Adrenal gland (tissue), 12 donors: Measurements from ENCODE around the gene TICAM2. TPM values are rescaled to one million over a fixed set of nuclear protein-coding genes. Genes with fewer than 3 reads are reported as not detected.

ENCODE experiments used
- DNase-seq, 7 donors: peaks; one replicate each; pipeline ENCODE4 v3.0.0-alpha.2; 2019 to 2020
- H3K27ac ChIP-seq, 5 donors: fragments of 200-600 bp; sonication (generic) in 4 of 5; 1 replicate in 3 of 5; 2 replicates in 2 of 5; pipeline versions ENCODE4 v1.5.1 to v1.8.0; 2016 to 2020; ENCODE audit warnings: mild to moderate bottlenecking in 1 of 5
- H3K27me3 ChIP-seq: fragments of 200-600 bp; 2 replicates; pipeline ENCODE4 v1.8.0; 2021
- H3K36me3 ChIP-seq, 2 donors: fragments of 200-600 bp; replicated peaks in 1 of 2; 1 replicate in 1 of 2; 2 replicates in 1 of 2; pipeline versions ENCODE4 v1.5.1 to v1.8.0; 2018 to 2022
- H3K4me1 ChIP-seq, 2 donors: fragments of 200-600 bp; replicated peaks in 1 of 2; 1 replicate in 1 of 2; 2 replicates in 1 of 2; pipeline versions ENCODE4 v1.5.1 to v1.8.0; 2018 to 2021
- H3K4me3 ChIP-seq, 4 donors: fragments of 200-600 bp; sonication (generic) in 3 of 4; one replicate each; pipeline ENCODE4 v1.5.1; 2016 to 2018
- H3K9me3 ChIP-seq, 3 donors: fragments of 200-600 bp; sonication (generic) in 1 of 3; replicated peaks in 1 of 3; 1 replicate in 2 of 3; 2 replicates in 1 of 3; pipeline versions ENCODE4 v1.5.1 to v1.8.0; 2016 to 2021
- CTCF ChIP-seq, 6 experiments: fragments of 450-650 bp in 4 of 6; fragments of 200-600 bp in 2 of 6; sonication (generic) in 1 of 6; IDR thresholded peaks; 1 replicate in 5 of 6; 2 replicates in 1 of 6; pipeline versions ENCODE4 v1.5.1 to v1.8.0; 2016 to 2021; ENCODE audit warnings: antibody characterized with exemption in 6 of 6, mild to moderate bottlenecking in 2 of 6, moderate library complexity in 1 of 6
- POLR2A ChIP-seq, 2 donors: fragments of 450-650 bp; IDR thresholded peaks; one replicate each; pipeline ENCODE4 v1.6.1; 2017; ENCODE audit warnings: antibody characterized with exemption in 2 of 2, mild to moderate bottlenecking in 2 of 2, moderate library complexity in 1 of 2
- WGBS, 4 donors: extraction: QIAGEN DNeasy Blood & Tissue Kit in 2 of 4; methylation state at CpG; one replicate each; pipeline versions ENCODE4 v1.1.5 to v1.1.7; 2013 to 2017; 5-methylcytosine and 5-hydroxymethylcytosine counted together
- intact Hi-C, 2 donors: fragments of 100-400 bp; cut with DNase I; formaldehyde crosslinking; loops; one replicate each; pipeline versions ENCODE4 v1.14.1 to v1.15.0; 2022 to 2023
- polyA plus RNA-seq, 3 donors: library from polyadenylated mRNA; stranded (reverse); fragments of 200-250 nt in 2 of 3; fragments of 350-450 nt in 1 of 3; fragmentation: Illumina TruSeq in 1 of 3; extraction: RNeasy Lipid Tissue Mini Kit (QIAGEN cat#74804) in 1 of 3; gene quantifications; one replicate each; pipeline ENCODE4 v1.2.3, GENCODE V29; 2013 to 2014
- total RNA-seq, 9 donors: library from RNA; depleted of rRNA in 4 of 9; stranded (reverse); fragments of >200 nt in 4 of 9; fragments of 120-200 nt in 1 of 9; fragmentation: NEBNext Ultra II Directional in 1 of 9; extraction: Animal tissue kit (Norgen Biotek cat#: 25700) in 1 of 9; gene quantifications; one replicate each; pipeline versions ENCODE4 v1.1.0 to v1.2.4, GENCODE V29; 2013 to 2023
- donor health status: healthy with polysubstance abuse.
- donor health status: Bipolar disorder and iron deficiency.
- donor health status: DM: yes; HTN: yes; CAD: no.
- donor health status: DM: no; HTN: no; CAD: no.
- donor health status: DM: no; HTN: no; CAD: no.
- donor health status: DM: yes; HTN: yes; CAD: no.

Gene TICAM2
- total and polyA plus RNA-seq, 12 donors = 1.8 to 9.3 (median 3.5) TPM

DNA sequence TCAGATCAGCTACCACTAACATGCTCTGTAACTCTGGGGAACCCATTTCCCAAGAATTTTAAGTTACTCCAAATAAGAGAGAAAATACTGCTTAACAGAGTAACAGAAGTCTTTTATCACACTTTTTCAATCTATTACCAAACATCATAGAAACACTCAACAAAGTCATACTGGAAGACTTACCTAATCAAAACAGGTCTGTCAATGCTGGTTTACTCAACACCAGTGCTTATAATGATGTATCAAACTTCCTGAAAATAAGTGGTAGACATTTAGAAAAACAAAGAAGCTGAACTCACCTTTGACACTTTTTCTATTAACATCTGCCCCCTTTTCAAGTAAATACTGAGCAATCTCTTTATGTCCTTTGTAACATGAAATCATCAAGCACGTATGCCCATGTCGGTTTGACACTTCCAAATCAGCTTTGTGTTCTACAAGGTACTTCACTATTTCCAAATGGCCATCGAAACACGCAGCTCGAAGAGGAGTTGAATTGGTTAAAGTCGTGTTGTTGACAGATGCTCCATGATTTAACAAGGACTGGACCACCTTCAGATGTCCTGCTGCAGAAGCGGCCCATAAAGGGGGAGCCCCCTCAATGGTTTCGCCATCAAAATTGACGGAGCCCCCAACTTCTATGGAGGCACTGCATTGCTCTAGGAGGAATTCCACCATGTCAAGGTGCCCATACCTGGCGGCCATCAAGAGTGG lies 59.5 kb downstream of the TICAM2 start:
- WGBS, 4 donors = 57 to 61% (median 59%) methylated on average over 10 of the region's 10 CpGs
- intact Hi-C loops = no loop called here

GRCh38 chr5:115542086-115542485 lies 60.2 kb downstream of the TICAM2 start:
- Histone ChIP-seq H3K36me3 (peaks cover 0 to 14% of the 10 kb centered on the region in 2 donors), H3K27me3 (no peaks in the 10 kb centered on the region), H3K4me3 (peak overlapping the region in 2 of 4 donors; percentile 6 to 66), H3K27ac (peak overlapping the region in 1 of 5 donors; percentile 99), H3K4me1 (peaks cover 18 to 62% of the 10 kb centered on the region in 2 donors), H3K9me3 (peaks cover 0 to 14% (median 0%) of the 10 kb centered on the region in 3 donors)
- intact Hi-C loops = no loop called here
- DNase-seq = no peak
- no peak for TF ChIP-seq POLR2A (IDR thresholded peaks at IDR 0.05)
- no peak for TF ChIP-seq CTCF (IDR thresholded peaks at IDR 0.05)
- WGBS, 4 donors = 12 to 23% (median 18%) methylated on average over 2 of the region's 2 CpGs

More for the DNA sequence above, 59.5 kb downstream of the TICAM2 start:
- Histone ChIP-seq H3K27ac (peak overlapping the region in 4 of 5 donors; percentile 11 to 99 (median 96)), H3K9me3 (peaks cover 0 to 14% (median 0%) of the 10 kb centered on the region in 3 donors), H3K36me3 (peaks cover 0 to 14% of the 10 kb centered on the region in 2 donors), H3K27me3 (no peaks in the 10 kb centered on the region), H3K4me1 (peaks cover 18 to 55% of the 10 kb centered on the region in 2 donors), H3K4me3 (peak overlapping the region in 3 of 4 donors; percentile 2 to 79 (median 66))
- DNase-seq = peak in 2 of 7 donors; percentile 23 to 58
- no peak for TF ChIP-seq CTCF (IDR thresholded peaks at IDR 0.05)
- no peak for TF ChIP-seq POLR2A (IDR thresholded peaks at IDR 0.05)

- DNase-seq = no peak
- TF ChIP-seq CTCF (IDR thresholded peaks at IDR 0.05) (no peak), POLR2A (IDR thresholded peaks at IDR 0.05) (no peak)
- WGBS, 4 donors = 31 to 42% (median 36%) methylated on average over 2 of the region's 2 CpGs
- Histone ChIP-seq H3K9me3 (peaks cover 0 to 14% (median 0%) of the 10 kb centered on the region in 3 donors), H3K27me3 (no peaks in the 10 kb centered on the region), H3K4me3 (peak overlapping the region in 2 of 4 donors; percentile 6 to 66), H3K27ac (peak overlapping the region in 1 of 5 donors; percentile 99), H3K36me3 (peaks cover 0 to 14% of the 10 kb centered on the region in 2 donors), H3K4me1 (peaks cover 18 to 67% of the 10 kb centered on the region in 2 donors)
- intact Hi-C loops = no loop called here
Measured at GRCh38 chr5:115541611-115542010, 60.7 kb downstream of the TICAM2 start.

- H3K4me3 ChIP-seq = no peak overlapping the region
- peaks cover 3 to 67% of the 10 kb centered on the region in 2 donors for H3K4me1 ChIP-seq
- WGBS, 4 donors = 88 to 91% (median 89%) methylated on average over 3 of the region's 3 CpGs
- H3K27me3 ChIP-seq = no peaks in the 10 kb centered on the region
- peaks cover 0 to 4% of the 10 kb centered on the region in 2 donors for H3K36me3 ChIP-seq
- no peaks in the 10 kb centered on the region for H3K9me3 ChIP-seq
- DNase-seq = no peak
- no peak overlapping the region for H3K27ac ChIP-seq
- intact Hi-C loops = no loop called here
- TF ChIP-seq CTCF (IDR thresholded peaks at IDR 0.05) = no peak
- TF ChIP-seq POLR2A (IDR thresholded peaks at IDR 0.05) = no peak
Measured at GRCh38 chr5:115535479-115536035, 66.7 kb downstream of the TICAM2 start.
